ENCODE results near the gene RPP21. TPM values are rescaled to one million over a fixed set of nuclear protein-coding genes. Genes with fewer than 3 reads are reported as not detected.
A peak's percentile ranks its signal among the peaks of the same experiment; 100 is the strongest.

Gene RPP21
- total RNA-seq, 1 donor from 2014 or later: 33.5 TPM

- no peaks in the 10 kb centered on the region for H3K9me3 Mint-ChIP-seq (ENCODE audit: unreplicated experiment)
- peak overlapping the region; percentile 92 for H3K27ac ChIP-seq (ENCODE audit: low read depth, low read length)
These were observed 17.7 kb upstream of the RPP21 start for GRCh38 chr6:30327232-30327746.

GRCh38 chr6:30328397-30328796 lies 16.6 kb upstream of the RPP21 start:
- Mint-ChIP-seq H3K4me1 (ENCODE audit: low read depth, unreplicated experiment) (peaks cover 15% of the 10 kb centered on the region), H3K36me3 (ENCODE audit: low read depth, unreplicated experiment) (peaks cover 9% of the 10 kb centered on the region), H3K27ac (ENCODE audit: unreplicated experiment) (no peak overlapping the region), H3K4me3 (ENCODE audit: unreplicated experiment) (peak overlapping the region; percentile 9), H3K27me3 (ENCODE audit: low read depth, unreplicated experiment) (no peaks in the 10 kb centered on the region), H3K9me3 (ENCODE audit: unreplicated experiment) (no peaks in the 10 kb centered on the region)
- Histone ChIP-seq H3K9me3 (ENCODE audit: insufficient read depth, low read depth, low read length) (no peaks in the 10 kb centered on the region), H2AFZ (ENCODE audit: low read depth, low read length) (no peak overlapping the region), H3K27me3 (ENCODE audit: insufficient read depth, low read length) (no peaks in the 10 kb centered on the region), H3K4me2 (ENCODE audit: low read length) (no peak overlapping the region), H4K20me1 (ENCODE audit: insufficient read depth, low read length) (peaks cover 24% of the 10 kb centered on the region), H3K27ac (ENCODE audit: low read depth, low read length) (no peak overlapping the region), H3K36me3 (ENCODE audit: insufficient read depth, low read length) (peaks cover 19% of the 10 kb centered on the region), H3K4me1 (ENCODE audit: insufficient read depth, low read length) (peaks cover 20% of the 10 kb centered on the region), H3K4me3 (ENCODE audit: insufficient read depth, low read depth, low read length) (no peak overlapping the region), H3K9ac (ENCODE audit: low read length) (no peak overlapping the region), H3K79me2 (ENCODE audit: insufficient read depth, low read length) (peaks cover 37% of the 10 kb centered on the region)
- FAIRE-seq: no peak
- TF ChIP-seq CTCF (IDR thresholded peaks at IDR 0.05; ENCODE audit: insufficient read depth, low read depth, low read length): no peak
- no peak for TF ChIP-seq EZH2 (IDR thresholded peaks at IDR 0.05; ENCODE audit: insufficient read depth, low read length)
- no peak for DNase-seq (ENCODE audit: low read depth)

More at GRCh38 chr6:30327232-30327746, 17.7 kb upstream of the RPP21 start:
- H3K36me3 Mint-ChIP-seq (ENCODE audit: low read depth, unreplicated experiment): peaks cover 11% of the 10 kb centered on the region
- peaks cover 25% of the 10 kb centered on the region for H3K4me1 Mint-ChIP-seq (ENCODE audit: low read depth, unreplicated experiment)
- no peaks in the 10 kb centered on the region for H3K9me3 ChIP-seq (ENCODE audit: insufficient read depth, low read depth, low read length)
- H3K9ac ChIP-seq (ENCODE audit: low read length): peak overlapping the region; percentile 94
- H3K27ac Mint-ChIP-seq (ENCODE audit: unreplicated experiment): peak overlapping the region; percentile 94
- H4K20me1 ChIP-seq (ENCODE audit: insufficient read depth, low read length): peaks cover 32% of the 10 kb centered on the region
- H3K4me2 ChIP-seq (ENCODE audit: low read length): peak overlapping the region; percentile 99
- no peaks in the 10 kb centered on the region for H3K27me3 ChIP-seq (ENCODE audit: insufficient read depth, low read length)
- H2AFZ ChIP-seq (ENCODE audit: low read depth, low read length): peak overlapping the region; percentile 91
- peaks cover 48% of the 10 kb centered on the region for H3K79me2 ChIP-seq (ENCODE audit: insufficient read depth, low read length)
- H3K4me1 ChIP-seq (ENCODE audit: insufficient read depth, low read length): peaks cover 31% of the 10 kb centered on the region
- peaks cover 17% of the 10 kb centered on the region for H3K36me3 ChIP-seq (ENCODE audit: insufficient read depth, low read length)
- no peak for FAIRE-seq
- peak overlapping the region; percentile 96 for H3K4me3 ChIP-seq (ENCODE audit: insufficient read depth, low read depth, low read length)
- peak; percentile 64 for DNase-seq (ENCODE audit: low read depth)
- peak overlapping the region; percentile 96 for H3K4me3 Mint-ChIP-seq (ENCODE audit: unreplicated experiment)
- TF ChIP-seq CTCF (IDR thresholded peaks at IDR 0.05; ENCODE audit: insufficient read depth, low read depth, low read length) (no peak), EZH2 (IDR thresholded peaks at IDR 0.05; ENCODE audit: insufficient read depth, low read length) (no peak)
- no peaks in the 10 kb centered on the region for H3K27me3 Mint-ChIP-seq (ENCODE audit: low read depth, unreplicated experiment)

GRCh38 chr6:30329331-30329730 lies 15.6 kb upstream of the RPP21 start:
- no peak overlapping the region for H3K27ac Mint-ChIP-seq (ENCODE audit: unreplicated experiment)
- peaks cover 27% of the 10 kb centered on the region for H3K79me2 ChIP-seq (ENCODE audit: insufficient read depth, low read length)

More at GRCh38 chr6:30329331-30329730, 15.6 kb upstream of the RPP21 start:
- Histone ChIP-seq H3K27ac (ENCODE audit: low read depth, low read length) (no peak overlapping the region), H3K36me3 (ENCODE audit: insufficient read depth, low read length) (peaks cover 19% of the 10 kb centered on the region), H2AFZ (ENCODE audit: low read depth, low read length) (no peak overlapping the region), H3K9me3 (ENCODE audit: insufficient read depth, low read depth, low read length) (no peaks in the 10 kb centered on the region), H4K20me1 (ENCODE audit: insufficient read depth, low read length) (peaks cover 16% of the 10 kb centered on the region), H3K4me3 (ENCODE audit: insufficient read depth, low read depth, low read length) (no peak overlapping the region), H3K4me1 (ENCODE audit: insufficient read depth, low read length) (peaks cover 17% of the 10 kb centered on the region), H3K4me2 (ENCODE audit: low read length) (no peak overlapping the region), H3K9ac (ENCODE audit: low read length) (no peak overlapping the region), H3K27me3 (ENCODE audit: insufficient read depth, low read length) (no peaks in the 10 kb centered on the region)
- Mint-ChIP-seq H3K36me3 (ENCODE audit: low read depth, unreplicated experiment) (peaks cover 11% of the 10 kb centered on the region), H3K4me3 (ENCODE audit: unreplicated experiment) (no peak overlapping the region), H3K4me1 (ENCODE audit: low read depth, unreplicated experiment) (peaks cover 11% of the 10 kb centered on the region), H3K27me3 (ENCODE audit: low read depth, unreplicated experiment) (no peaks in the 10 kb centered on the region), H3K9me3 (ENCODE audit: unreplicated experiment) (no peaks in the 10 kb centered on the region)
- DNase-seq (ENCODE audit: low read depth) (no peak), FAIRE-seq (no peak)
- no peak for TF ChIP-seq EZH2 (IDR thresholded peaks at IDR 0.05; ENCODE audit: insufficient read depth, low read length)
- no peak for TF ChIP-seq CTCF (IDR thresholded peaks at IDR 0.05; ENCODE audit: insufficient read depth, low read depth, low read length)

Data from astrocyte (in vitro differentiated cells and primary cell).